ENCODE measurements around the gene MAD1L1.

The MAD1L1 gene

DNA sequence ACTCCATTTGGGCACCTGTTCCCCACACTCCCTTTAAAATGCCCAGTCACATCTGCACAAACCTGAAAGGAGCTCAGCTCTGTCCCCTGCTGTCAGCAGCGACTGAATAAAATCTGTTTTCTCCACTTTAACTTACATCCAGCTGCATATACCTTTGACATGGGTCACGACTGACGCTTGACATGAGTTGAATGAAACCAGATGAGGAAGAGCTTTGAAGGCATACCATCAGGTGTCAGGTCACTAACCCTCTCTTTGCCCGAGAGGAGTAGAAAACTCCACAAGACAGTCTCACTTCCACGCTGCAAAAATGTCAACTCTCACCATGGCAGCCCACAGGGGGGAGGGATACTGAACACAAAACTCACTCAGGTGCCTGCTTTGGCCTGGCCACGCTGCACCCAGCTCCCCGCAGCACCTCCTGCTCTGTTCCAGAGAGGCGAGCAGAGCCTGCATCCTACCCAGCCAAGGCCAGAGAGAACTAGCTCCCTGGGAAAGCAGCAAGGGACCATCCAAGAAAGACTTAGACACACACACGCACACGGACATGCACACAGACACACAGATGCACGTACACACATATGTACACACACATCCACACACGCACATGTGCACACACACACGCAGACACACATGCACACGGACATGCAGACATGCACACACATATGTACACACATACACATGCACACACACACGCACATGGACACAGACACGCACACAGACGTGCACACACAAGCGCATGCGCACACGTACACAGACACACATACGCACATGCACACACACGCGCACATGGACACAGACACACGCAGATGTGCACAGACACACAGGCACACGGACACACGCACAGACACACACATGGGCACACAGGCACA is 191.0 kb downstream of the MAD1L1 start:
- in situ Hi-C loops (cut with HindIII; ENCODE audit: low sequenced_read_pairs): no loop called here

DNA sequence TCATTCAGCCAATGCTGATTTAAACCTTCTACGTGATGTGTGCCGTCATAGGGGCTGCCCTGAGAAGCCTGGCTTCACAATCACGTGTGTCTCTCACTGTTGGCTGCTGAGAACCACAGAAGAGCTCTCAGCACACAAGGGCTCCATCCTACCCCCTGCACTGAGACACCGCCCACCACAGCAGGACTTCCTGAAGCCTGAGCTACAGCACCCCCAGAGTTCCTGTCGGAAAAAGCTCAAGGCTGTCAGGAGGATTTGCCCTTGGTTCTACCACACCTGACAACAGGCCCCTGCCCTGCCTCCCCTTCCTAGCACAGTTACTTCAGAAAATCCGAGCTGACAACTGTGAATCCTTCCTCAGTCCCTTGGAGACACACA is 191.9 kb downstream of the MAD1L1 start:
- in situ Hi-C loops (cut with HindIII; ENCODE audit: low sequenced_read_pairs): no loop called here

DNA sequence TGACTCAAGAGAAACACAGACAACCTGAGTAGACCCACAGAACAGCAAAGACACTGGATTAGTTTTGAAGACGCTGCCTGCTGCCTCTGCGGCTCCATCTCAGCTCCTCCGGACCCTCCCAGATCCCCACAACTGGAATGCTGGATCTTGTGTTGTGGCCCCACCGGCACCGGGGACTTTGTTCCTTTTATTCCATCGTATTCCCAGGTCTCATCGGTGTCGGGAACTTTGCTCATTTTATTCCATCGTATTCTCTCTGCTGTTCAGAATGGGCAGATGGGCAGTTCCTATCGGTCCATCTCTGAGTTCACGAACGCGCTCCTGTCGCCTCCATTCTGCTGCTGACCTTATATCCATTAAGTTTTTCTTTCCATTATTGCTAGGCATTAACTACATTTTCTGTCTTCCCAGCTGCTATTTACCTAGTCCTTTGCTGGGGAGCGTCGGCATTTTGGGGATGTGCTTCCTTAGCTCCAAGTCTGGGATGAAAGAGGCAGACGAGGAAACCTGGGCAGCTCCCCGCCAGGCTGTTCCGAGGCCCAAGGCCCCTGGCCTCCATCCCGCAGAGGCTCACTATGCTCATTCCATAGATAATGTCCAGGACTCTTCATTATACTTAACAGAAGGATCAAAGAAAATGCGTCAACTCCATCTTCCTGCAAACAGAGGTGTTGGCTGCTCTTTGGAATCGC is 192.4 kb downstream of the MAD1L1 start:
- in situ Hi-C loops (cut with HindIII; ENCODE audit: low sequenced_read_pairs): no loop called here

DNA sequence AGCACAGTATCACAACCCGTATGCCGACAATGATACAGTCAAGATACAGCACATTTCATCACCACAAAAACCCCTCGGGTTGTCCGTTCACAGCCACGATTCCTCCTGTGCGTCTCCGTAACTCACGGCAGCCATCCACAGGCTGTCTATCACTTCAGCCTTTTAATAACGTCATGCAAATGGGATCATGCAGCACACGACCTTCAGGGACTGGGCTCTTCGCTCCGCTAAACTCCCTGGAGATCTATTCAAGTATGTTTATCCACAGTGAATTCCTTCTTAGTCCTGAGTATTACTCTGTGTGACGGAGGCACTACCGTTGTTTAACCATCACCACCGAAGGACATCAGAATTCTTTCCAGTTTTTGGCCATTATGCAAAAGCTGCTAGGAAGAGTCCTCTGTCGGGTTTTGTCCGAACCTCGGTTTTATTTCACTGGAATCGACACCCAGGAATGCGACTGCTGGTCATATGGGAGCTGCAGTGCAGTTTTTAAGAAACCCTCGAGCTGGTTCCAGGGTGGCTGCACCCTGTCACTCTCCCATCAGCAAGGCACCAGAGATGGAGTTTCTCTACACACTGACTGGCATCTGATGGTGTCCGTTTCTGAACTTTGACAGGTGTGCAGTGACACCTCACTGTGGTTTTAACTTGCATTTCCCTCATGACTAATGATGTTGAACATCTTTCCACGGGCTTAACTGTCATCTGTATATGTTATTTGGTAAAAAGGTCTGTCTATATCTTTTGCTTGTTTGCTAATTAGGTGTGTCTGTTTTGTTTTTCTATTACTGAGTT is 193.6 kb downstream of the MAD1L1 start:
- in situ Hi-C loops (cut with HindIII; ENCODE audit: low sequenced_read_pairs): loop anchor here (10.0 kb wide), 1 partner anchor 56 kb away; no protein-coding TSS in a partner anchor

DNA sequence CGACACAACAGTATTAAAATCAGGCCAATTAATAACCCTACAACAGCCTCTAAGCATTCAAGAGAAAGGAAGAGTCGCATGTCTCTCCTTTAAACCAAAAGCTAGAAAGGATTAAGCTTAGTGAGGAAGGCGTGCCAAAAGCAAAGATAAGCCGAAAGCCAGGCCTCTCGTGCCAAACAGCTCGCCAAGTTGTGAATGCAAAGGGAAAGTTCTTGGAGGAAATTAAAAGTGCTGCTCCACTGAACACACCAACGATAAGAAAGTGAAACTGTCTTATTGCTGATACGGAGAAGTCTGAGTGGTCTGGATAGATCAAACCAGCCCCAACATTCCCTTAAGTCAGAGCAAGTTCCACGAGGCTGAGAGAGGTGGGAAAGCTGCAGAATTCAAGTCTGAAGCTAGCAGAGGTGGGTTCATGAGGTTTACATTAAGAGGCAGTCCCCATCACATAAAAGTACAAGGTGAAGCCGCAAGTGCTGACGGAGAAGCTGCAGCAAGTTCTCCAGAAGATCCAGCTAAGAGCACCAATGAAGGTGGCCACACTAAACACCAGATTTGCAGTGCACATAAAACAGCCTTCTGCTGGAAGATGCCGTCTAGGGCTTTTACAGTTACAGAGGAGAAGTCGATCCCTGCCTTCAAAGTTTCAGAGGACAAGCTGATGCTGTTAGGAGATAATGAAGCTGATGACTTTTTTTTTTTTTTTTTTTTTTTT is 194.8 kb downstream of the MAD1L1 start:
- in situ Hi-C loops (cut with HindIII; ENCODE audit: low sequenced_read_pairs): loop anchor here (10.0 kb wide), 1 partner anchor 57 kb away; no protein-coding TSS in a partner anchor

DNA sequence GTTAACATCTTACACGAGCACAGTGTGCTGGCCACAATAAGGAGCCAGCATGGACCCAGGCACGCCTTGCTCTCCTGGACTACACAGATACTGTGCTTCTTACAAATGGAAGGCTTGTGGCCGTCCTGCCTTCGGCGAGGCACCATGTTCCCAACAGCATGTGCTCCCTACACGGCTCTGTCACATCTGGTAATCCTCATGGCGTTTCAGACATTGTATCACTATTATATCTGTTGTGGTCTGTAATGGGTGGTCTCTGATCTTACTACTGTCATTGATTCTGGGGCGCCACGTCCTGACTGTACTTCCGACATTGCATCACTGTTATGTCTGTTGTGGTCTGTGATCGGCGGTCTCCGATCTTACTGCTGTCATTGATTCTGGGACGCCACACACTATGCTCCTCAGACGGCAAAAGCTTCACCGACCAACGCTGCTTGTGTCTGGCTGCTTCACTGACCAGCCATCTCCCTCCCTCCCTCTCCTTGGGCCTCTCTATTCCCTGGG is 195.4 kb downstream of the MAD1L1 start:
- in situ Hi-C loops (cut with HindIII; ENCODE audit: low sequenced_read_pairs): loop anchor here (10.0 kb wide), 1 partner anchor 57 kb away; no protein-coding TSS in a partner anchor

DNA sequence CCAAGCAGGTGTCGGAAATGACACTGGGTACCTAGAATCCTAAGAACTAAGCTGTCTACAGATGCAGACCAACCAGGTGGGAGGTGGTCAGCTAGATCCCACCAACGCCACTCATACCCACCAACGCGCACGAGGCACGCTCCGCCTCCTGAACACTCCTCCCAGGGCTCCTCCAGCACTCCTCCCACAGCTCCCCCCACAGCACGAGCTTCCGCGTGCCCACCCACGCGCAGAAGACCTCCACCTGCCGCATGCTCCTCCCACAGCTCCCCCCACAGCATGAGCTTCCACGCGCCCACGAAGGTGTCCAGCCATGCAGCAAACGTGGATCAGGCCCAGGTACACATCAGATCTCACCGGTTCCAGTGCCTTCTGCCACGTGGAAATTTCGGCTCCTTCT is 196.0 kb downstream of the MAD1L1 start:
- in situ Hi-C loops (cut with HindIII; ENCODE audit: low sequenced_read_pairs): loop anchor here (10.0 kb wide), 1 partner anchor 58 kb away; no protein-coding TSS in a partner anchor

DNA sequence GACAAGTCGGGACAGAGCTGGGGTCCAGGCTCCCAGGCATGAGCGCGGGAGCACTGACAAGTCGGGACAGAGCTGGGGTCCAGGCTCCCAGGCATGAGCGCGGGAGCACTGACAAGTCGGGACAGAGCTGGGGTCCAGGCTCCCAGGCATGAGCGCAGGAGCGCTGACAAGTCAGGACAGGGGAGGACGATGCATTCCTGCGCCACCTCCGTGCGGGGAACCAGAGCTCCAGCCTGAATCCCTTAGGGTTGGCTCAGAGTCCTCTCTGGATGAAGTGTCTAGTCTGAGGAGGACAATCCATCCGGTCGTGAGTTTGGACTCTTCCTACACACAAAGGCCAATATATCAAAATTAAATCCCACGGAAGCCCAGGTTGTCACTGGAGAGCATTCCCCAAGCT is 196.5 kb downstream of the MAD1L1 start:
- in situ Hi-C loops (cut with HindIII; ENCODE audit: low sequenced_read_pairs): loop anchor here (10.0 kb wide), 1 partner anchor 59 kb away; no protein-coding TSS in a partner anchor

DNA sequence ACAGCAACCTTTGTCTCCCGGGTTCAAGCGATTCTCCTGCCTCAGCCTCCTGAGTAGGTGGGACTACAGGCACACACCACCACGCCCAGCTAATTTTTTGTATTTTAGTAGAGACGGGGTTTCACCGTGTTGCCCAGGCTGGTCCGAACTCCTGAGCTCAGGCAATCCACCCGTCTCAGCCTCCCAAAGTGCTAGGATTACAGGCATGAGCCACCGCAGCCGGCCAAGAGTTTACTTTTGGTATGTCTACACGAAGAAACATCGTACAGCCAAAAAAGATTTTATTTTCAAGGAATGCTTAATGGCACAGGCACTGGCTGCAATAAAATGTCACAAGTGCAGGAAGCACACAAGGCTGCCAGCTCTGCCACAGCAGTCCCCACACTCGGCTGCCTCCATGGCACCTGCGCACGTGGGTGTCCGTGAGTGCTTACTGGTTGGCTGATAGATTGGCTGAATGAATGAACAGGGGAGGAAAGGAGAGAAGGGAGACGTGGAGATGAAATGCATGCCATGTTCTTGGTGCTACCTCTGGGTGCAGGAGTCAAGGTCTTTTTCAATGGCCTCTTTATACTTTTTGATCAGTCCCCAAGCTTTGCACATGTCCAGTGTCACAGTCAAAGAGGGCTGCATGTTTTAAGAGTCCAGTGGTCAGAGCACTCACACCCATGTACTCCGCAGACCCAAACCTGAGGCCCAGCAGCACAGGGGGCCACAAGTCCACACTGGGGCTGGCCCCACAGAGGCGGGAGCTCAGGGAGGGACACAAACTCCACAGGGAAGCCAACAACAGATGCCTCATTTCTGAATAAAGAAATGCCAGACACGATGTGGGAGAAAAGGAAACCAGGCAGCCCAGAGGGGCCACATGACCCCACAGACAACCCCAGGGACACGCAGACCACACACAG is 198.2 kb downstream of the MAD1L1 start:
- in situ Hi-C loops (cut with HindIII; ENCODE audit: low sequenced_read_pairs): loop anchor here (10.0 kb wide), 1 partner anchor 60 kb away; no protein-coding TSS in a partner anchor

DNA sequence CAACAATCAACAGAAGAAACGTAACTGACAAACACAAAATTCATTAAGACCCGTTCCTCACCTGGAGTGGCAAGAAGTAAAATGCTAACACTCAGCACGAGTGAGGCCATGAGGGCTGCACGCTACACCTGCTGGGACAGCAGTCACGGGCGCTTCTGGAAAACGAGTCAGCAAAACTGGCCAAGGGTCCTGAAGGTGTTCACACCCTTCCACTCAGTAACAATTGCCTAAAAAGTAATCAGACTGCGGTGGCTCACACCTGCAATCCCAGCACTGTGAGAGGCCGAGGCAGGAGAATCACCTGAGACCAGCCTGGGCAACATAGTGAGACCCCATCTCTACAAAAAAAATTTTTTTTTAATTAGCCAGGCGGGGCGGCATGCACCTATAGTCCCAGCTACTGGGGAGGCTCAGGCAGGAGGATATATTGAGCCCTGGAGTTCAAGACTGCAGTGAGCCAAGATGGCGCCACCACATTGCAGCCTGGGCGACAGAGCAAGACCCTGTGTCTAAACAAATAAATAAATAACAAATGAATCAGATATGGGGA is 199.1 kb downstream of the MAD1L1 start:
- in situ Hi-C loops (cut with HindIII; ENCODE audit: low sequenced_read_pairs): loop anchor here (10.0 kb wide), 1 partner anchor 61 kb away; no protein-coding TSS in a partner anchor

DNA sequence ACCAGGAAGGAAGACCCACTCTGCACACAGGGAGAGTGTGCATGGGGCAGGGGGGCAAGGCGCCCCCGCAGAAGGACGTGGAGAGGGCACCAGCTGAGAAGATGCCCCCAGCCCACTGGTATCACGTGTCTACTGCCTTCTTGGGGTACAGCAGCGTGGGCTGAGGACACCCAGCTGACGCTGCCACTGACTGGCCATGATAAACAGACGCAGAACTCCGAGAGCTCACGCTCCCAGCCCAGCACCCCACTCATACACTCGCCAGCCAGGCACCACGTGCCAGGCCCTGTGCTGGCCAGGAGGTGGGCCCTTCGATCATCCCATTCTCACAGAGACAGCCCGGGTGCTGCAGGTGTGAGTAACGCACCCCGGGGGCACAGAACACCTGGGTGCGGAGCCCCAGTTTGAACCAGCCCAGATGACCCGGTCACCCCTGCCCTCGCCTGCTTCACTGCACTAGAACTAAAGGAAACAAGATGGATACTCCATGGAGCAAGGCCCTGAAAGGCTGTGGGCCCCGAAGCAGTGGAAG is 199.8 kb downstream of the MAD1L1 start:
- in situ Hi-C loops (cut with HindIII; ENCODE audit: low sequenced_read_pairs): loop anchor here (10.0 kb wide), 1 partner anchor 62 kb away; no protein-coding TSS in a partner anchor

DNA sequence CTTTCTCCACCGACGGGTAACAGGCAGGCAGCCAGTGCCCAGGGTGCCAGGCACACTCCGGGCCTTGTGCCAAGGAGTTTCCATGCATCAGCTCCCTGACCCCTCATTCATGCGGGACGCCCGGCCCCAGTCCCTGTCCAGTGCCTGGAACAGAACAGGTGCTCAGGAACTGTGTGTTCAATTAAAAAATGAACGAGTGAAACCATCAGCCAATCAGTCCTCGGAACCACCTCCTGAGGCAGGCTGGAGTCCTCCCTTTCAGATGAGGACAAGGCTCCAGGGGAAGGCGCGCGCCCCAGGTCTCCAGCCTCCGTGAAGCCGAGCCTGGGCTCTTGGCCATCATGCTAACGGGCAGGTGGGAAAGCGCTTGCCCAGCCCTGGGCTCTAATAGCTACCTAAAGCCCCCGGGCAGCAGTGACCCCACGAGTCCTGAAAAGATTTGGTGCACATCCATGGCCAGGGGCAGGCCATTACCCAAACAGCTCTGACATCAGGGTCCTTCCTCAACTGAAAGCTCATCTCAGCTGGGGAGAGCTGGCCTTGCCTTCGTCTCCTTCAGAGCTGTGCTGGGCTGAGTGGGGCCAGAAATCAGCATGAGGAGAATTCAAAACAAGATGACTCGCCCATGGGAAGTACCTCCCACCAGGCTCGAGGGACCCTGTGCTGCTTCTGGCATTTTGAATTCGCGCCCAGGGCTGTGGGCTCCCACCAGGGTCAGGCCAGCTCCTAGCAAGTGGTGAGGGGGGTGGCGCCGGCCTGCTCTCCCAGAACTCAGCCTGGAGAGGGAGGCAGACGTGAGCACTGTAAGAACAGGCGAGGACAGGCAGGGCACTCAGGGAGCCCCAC is 200.5 kb downstream of the MAD1L1 start:
- in situ Hi-C loops (cut with HindIII; ENCODE audit: low sequenced_read_pairs): loop anchor here (10.0 kb wide), 1 partner anchor 63 kb away; no protein-coding TSS in a partner anchor

DNA sequence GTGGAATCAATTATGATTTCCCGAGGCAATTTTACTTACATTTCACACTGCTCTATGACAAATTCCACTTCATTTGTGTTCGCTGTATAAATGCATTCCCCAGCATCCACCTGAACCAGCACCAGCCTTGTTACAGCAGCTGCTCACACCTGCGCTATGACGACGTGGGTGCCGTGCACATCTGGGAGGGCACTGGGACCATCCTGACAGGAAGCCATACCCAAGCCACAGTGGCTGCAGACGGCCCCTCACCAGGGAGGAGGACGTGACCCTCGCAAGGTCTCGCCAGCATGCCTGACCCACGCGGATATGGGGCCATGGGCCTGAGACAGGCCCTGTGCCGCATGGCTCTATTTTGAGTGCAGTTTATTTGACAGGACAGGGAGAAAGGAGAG is 201.3 kb downstream of the MAD1L1 start:
- in situ Hi-C loops (cut with HindIII; ENCODE audit: low sequenced_read_pairs): loop anchor here (10.0 kb wide), 1 partner anchor 63 kb away; no protein-coding TSS in a partner anchor

DNA sequence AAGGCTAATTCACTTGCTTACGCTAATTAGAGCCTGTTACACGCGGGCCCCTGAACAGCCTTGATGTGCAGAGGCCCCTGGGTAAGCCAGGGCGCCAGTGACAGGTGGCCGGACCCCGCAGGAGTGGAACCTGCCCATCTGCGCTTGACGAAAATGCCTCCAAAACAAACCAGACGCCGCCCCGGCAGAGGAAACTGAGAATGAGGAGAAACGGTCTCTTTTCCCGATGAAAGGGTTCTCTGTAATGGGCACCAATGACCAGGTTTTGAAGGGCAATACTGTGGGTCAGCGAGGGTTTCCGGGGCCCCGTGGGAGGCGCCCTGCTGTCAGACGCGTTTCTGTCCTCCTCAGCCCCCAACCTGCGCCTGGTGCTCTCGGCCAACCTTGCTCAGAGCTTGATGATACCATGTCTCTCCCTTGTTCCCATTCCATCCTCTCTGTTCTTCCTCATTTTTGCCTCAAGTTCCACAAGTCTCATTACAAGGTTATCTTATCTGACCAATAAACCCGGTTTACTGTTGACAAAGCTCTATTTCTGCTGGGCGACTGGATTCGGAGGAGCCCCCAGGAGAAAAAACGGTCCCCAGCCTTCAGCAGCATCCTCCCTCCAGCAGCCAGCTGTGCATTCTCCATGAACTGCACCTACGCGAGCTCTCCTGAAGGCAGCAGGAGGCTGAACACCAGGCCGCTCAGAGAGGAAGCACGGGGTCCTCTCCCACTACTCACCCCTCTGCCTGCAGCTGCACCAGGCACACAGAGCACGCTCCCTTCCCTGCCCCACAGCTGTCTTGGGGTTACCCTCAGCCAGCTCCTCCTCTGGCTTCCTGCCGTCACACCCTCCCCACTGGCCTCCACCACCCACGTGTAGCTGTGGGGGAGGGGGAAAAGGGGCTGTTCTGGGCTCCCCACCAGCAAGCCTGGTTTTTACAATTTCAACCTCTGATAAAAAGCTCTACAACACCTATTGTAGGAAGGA is 202.0 kb downstream of the MAD1L1 start:
- in situ Hi-C loops (cut with HindIII; ENCODE audit: low sequenced_read_pairs): loop anchor here (10.0 kb wide), 1 partner anchor 64 kb away; no protein-coding TSS in a partner anchor

DNA sequence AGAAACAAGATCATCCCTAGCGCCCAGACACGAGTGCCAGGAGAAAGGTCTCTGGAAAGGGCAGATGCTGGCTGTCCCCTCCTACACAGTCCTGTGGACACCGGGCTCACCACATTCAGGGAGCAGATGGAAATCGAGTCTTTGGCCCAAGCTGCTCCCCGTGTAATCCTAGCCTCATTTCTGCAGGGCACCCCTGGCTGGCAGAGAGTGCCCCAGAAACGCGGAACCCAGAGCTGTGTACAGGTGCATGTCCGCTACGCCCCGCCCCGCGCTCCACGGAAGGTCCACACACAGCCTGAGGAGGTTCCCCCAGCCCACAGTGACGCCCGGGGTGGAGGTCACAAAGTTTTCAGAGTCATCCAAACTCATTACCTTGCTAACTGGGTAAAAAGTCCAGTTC is 202.8 kb downstream of the MAD1L1 start:
- in situ Hi-C loops (cut with HindIII; ENCODE audit: low sequenced_read_pairs): loop anchor here (5.0 to 10.0 kb wide), 2 partner anchors 65 to 102 kb away; no protein-coding TSS in a partner anchor
